A549 treated with AZD9567 at 1 μM for 4 hours (cell line): ENCODE results near the gene RBMX2. TPM values are rescaled to one million over a fixed set of nuclear protein-coding genes. Genes with fewer than 3 reads are reported as not detected.

Experiments used
- total RNA-seq: library from RNA; stranded (reverse); fragments of 200-300 nt; extraction: Qiagen RNA extraction; gene quantifications from 5 replicates; pipeline ENCODE4 v1.2.3, GENCODE V29; 2022; ENCODE audit not compliant: insufficient read depth

The RBMX2 gene, protein sequence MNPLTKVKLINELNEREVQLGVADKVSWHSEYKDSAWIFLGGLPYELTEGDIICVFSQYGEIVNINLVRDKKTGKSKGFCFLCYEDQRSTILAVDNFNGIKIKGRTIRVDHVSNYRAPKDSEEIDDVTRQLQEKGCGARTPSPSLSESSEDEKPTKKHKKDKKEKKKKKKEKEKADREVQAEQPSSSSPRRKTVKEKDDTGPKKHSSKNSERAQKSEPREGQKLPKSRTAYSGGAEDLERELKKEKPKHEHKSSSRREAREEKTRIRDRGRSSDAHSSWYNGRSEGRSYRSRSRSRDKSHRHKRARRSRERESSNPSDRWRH
- 25.6 to 41.6 TPM (median 27.9 TPM) in 5 replicates for total RNA-seq

DNA sequence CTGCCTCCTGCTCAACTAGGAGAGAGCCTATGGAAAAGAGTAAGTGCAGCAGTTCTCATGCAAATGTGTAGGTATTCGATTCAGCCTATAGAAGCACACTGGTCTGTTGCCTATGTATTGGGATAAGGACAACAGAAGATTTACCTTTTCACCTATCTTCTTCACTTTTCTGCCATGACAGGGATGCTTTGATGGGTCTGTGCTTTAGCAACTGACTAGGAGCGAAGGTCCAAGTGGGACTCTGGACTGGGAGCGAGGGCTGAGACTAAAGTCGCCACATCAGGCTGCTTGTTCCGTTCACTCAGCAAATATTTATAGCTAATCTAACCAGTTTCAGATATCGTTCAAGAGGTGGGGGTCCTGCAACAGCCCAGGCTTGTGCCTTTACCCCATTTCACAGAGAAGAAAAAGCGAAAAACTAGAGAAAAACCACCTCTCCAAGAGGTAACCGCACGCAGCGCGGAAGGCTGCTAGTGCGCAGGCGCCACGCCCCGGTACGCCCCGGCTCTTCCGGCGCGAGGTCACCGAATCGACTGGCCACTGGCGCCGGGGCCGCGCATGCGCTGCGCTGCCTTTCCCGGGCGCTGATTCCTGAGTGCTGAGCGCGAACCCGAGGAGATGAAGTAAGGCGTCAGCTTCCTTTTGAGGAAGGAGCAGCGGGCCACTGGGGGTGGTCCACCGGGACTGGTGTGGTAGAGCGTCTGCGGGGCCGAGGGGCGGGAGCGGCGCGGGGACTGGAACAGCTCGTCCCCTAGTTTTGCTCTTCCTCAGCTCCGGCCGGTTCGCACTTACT is at the start of gene RBMX2:
RBMX2 (plus strand) TSS at position 573 of the 793 bp plus-strand sequence; CDS start at position 619, 46 bp downstream.

DNA sequence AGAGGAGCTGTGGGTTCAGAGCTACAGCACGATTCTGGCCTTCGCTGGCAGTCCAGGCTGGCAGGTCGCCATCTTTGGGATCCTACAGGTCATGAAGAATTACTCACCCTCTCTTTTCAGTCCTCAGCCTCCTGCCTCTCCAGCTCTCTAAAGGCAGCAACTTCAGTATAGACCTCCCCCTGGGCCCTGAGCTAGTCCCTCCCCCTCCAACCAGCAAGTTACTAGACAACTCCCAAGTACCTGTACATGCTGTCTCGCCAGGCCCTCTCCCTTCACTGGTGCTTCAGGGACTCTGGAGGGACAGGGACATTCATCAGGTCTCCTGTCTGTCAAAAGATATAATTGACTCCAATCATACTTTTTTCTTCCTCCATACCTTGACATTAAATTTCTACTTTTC is 16.3 kb upstream of the RBMX2 start, which contains the start of gene GPR119:
GPR119 (minus strand) TSS at position 155 of the 400 bp plus-strand sequence. CDS start 227 bp downstream, outside the sequence.

Other genes starting within 250 kb of the RBMX2 start
- 68.0 to 87.4 TPM (median 69.4 TPM) in 5 replicates for gene AIFM1, start 236.1 kb upstream of the RBMX2 start, total RNA-seq
- gene RAB33A, start 230.0 kb upstream of the RBMX2 start, total RNA-seq = 0.14 to 0.21 TPM (median 0.19 TPM) in 4 of 5 replicates, not detected in the other
- 2.8 to 4.5 TPM (median 3.4 TPM) in 5 replicates for gene ZNF280C, start 133.1 kb upstream of the RBMX2 start, total RNA-seq
- gene SLC25A14, start 62.1 kb upstream of the RBMX2 start, total RNA-seq = 12.7 to 19.1 TPM (median 18.4 TPM) in 5 replicates
- not detected in 5 replicates for gene GPR119, start 16.3 kb upstream of the RBMX2 start, total RNA-seq